ENCODE measurements around the gene PKNOX2. TPM values are rescaled to one million over a fixed set of nuclear protein-coding genes. Genes with fewer than 3 reads are reported as not detected.

The PKNOX2 gene
- total and polyA plus RNA-seq, 2 of the 8 experiments (the other 6 are each of a cell fraction or from before 2014, with no cell fraction given) = 2.0 TPM

DNA sequence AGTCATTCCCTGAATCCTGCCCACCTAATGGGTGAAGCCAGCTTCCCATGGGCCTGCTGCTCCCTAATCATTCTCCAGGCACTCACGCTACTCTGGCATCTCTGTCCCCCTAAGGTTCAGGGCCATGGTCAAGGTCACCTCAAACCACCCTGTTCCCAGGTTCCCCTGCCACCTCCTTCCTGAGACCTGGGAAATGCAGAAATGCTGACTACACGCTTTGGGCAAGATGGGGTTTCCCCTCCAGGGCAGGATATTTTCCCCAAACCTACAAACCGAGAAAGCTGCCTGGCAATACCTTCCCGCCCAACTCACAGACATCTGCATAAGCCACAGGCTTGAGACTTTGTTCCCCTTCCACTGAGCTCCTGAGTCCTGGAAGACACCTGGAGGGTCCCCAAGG is 233.9 kb downstream of the PKNOX2 start:
- H3K23ac ChIP-seq (ENCODE audit: insufficient read length) = no peak overlapping the region
- H2BK15ac ChIP-seq (ENCODE audit: low read length) = no peak overlapping the region
- no peaks in the 10 kb centered on the region for H3K36me3 ChIP-seq (ENCODE audit: control insufficient read depth in 2 of 4, insufficient read depth in 4 of 4, low read length in 3 of 4)
- no peak overlapping the region for H3K4ac ChIP-seq (replicated peaks; ENCODE audit: insufficient read length, low read depth, low read length)
- CTCF ChIA-PET (ENCODE audit: partially characterized antibody) = interaction anchor here (0.6 to 2.1 kb wide), 11 partner anchors 10 to 324 kb away, joined by 3 to 8 read pairs (median 3); no protein-coding TSS in a partner anchor
- no peaks in the 10 kb centered on the region for H3K79me1 ChIP-seq (ENCODE audit: low read depth, low read length)
- no peak overlapping the region for H4K91ac ChIP-seq (replicated peaks; ENCODE audit: insufficient read length, low read length)
- no peak overlapping the region for H3K9ac ChIP-seq (replicated peaks in 1 of 4; ENCODE audit: extremely low read depth in 1 of 4, low read depth in 3 of 4, low read length in 3 of 4)
- no peaks in the 10 kb centered on the region for H3K9me3 ChIP-seq (ENCODE audit: insufficient read depth in 2 of 2, low read depth in 1 of 2, low read length in 1 of 2)
- H2BK120ac ChIP-seq (replicated peaks; ENCODE audit: low read depth, low read length) = no peak overlapping the region
- H4K20me1 ChIP-seq (replicated peaks in 1 of 2; ENCODE audit: control insufficient read depth in 1 of 2, insufficient read depth in 2 of 2, low read length in 2 of 2) = no peaks in the 10 kb centered on the region
- TF ChIP-seq RBBP5 (IDR thresholded peaks at IDR 0.05; ENCODE audit: borderline replicate concordance, low read depth, low read length) (no peak), CTBP2 (IDR thresholded peaks at IDR 0.05; ENCODE audit: borderline replicate concordance, insufficient read depth, insufficient read length, low read length) (no peak), KDM1A (IDR thresholded peaks at IDR 0.05; ENCODE audit: borderline replicate concordance, low read length) (no peak), MAFK (IDR thresholded peaks at IDR 0.05; ENCODE audit: low read depth, low read length) (peak; percentile 43; the same call in 1 of the 2 replicates)
- H3K4me3 ChIP-seq (ENCODE audit: extremely low read depth in 1 of 4, insufficient read depth in 2 of 4, low read depth in 3 of 4, low read length in 4 of 4) = no peak overlapping the region
- no peak overlapping the region for H2AFZ ChIP-seq (ENCODE audit: low read length)
- peak overlapping the region; percentile 33; the same call in 1 of the 2 replicates for H2BK12ac ChIP-seq (ENCODE audit: low read depth, low read length)
- H2AK5ac ChIP-seq (ENCODE audit: low read depth, low read length) = no peak overlapping the region
- no peaks in the 10 kb centered on the region; the same call in 1 of the 2 replicates for H3K23me2 ChIP-seq (ENCODE audit: low read depth, low read length)
- no peak overlapping the region for H2BK20ac ChIP-seq (ENCODE audit: low read length)
- no peaks in the 10 kb centered on the region for H3K79me2 ChIP-seq (ENCODE audit: control insufficient read depth in 1 of 2, insufficient read depth in 2 of 2, low read length in 2 of 2)
- no peak overlapping the region for H3K27ac ChIP-seq (ENCODE audit: low read depth, low read length)
- FAIRE-seq = no peak
- H3K27me3 ChIP-seq (replicated peaks in 1 of 4; ENCODE audit: control insufficient read depth in 3 of 4, extremely low read depth in 1 of 4, insufficient read depth in 3 of 4, low read length in 3 of 4) = no peaks in the 10 kb centered on the region; a peak in 3 of 7 replicates
- WGBS, 2 experiments (ENCODE audit: extremely low coverage in 1 of 2, insufficient coverage in 1 of 2, insufficient read length in 1 of 2, insufficient replicate concordance in 2 of 2, low coverage in 1 of 2, low lambda C conversion rate in 2 of 2, missing lambda C conversion rate in 1 of 2) = 89% methylated on average over 4 of the region's 4 CpGs; no CpG with 5 or more reads in 1 of the 2 experiments
- H3K56ac ChIP-seq (replicated peaks; ENCODE audit: insufficient read length, low read depth, low read length) = no peak overlapping the region
- H3K4me1 ChIP-seq (replicated peaks in 1 of 4; ENCODE audit: control insufficient read depth in 3 of 4, insufficient read depth in 4 of 4, low read length in 3 of 4) = peaks cover 5 to 15% (median 9%) of the 10 kb centered on the region in 4 experiments
- DNase-seq (ENCODE audit: low read depth in 1 of 2, low spot score in 2 of 2) = no peak
- no peak overlapping the region for H4K8ac ChIP-seq (ENCODE audit: extremely low read depth, insufficient read depth, low read length)
- no peak overlapping the region for H3K14ac ChIP-seq (ENCODE audit: insufficient read length)
- no peak overlapping the region for H4K5ac ChIP-seq (ENCODE audit: insufficient read length, low read depth, low read length)
- H3K4me2 ChIP-seq (ENCODE audit: insufficient read depth in 1 of 2, low read depth in 2 of 2, low read length in 2 of 2) = no peak overlapping the region
- POLR2A ChIA-PET (ENCODE audit: partially characterized antibody) = interaction anchor here (1.7 kb wide), 1 partner anchor 8 kb away, joined by 4 read pairs; no protein-coding TSS in a partner anchor
- H2BK5ac ChIP-seq (ENCODE audit: low read depth, low read length) = no peak overlapping the region
- H3K18ac ChIP-seq (ENCODE audit: extremely low read depth, low read length) = peak overlapping the region; percentile 80; the same call in 1 of the 2 replicates

Data from H1 (cell line).